Subcutaneous adipose tissue (tissue), 4 donors: ENCODE measurements around the gene IGF2. TPM values are rescaled to one million over a fixed set of nuclear protein-coding genes. Genes with fewer than 3 reads are reported as not detected.

ENCODE experiments used
- CTCF ChIP-seq: fragments of 450-650 bp; IDR thresholded peaks from one replicate; pipeline ENCODE4 v1.5.1; 2016; ENCODE audit warnings: low read depth, mild to moderate bottlenecking, control low read depth, antibody characterized with exemption, moderate library complexity
- total RNA-seq, 4 donors: library from RNA; depleted of rRNA; stranded (reverse); fragments of >200 nt; gene quantifications; one replicate each; pipeline ENCODE4 v1.1.0, GENCODE V29; 2016

IGF2 gene
- total RNA-seq, 4 donors from 2014 or later, result 21.6 to 32.8 (median 26.6) TPM

DNA sequence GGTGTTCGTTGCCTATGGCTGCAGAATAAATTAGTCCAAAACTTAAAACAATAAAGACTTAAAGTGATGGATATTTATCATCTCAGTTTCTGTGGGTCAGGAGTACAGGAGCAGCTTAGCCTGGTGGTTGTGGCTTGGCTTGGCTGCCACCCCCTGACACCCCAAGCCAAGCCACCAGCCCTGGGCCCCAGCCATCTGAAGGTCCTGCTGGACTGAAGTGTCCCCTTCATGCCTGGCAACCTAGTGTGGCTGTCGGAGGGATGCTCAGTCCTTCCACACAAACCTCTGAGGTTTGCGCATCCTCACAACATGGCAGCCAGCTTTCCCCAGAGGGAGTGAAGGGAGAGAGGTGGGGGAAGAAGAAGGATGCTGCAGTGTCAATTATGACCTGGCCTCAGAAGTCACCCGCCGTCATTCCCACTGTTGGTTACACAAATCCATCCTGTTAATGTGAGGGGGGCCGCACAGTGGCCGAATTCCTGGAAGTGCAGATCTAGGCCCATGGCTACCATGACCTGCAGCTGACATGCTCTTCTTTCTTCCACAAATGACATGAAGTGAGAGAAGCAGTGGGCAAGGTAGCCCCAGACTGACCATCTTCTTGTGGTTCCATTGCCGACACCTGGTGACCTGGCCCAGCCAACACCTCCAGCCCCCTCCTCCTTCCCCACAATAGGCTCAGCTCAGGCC, 31.1 kb downstream of the IGF2 start:
- no peak for TF ChIP-seq CTCF

DNA sequence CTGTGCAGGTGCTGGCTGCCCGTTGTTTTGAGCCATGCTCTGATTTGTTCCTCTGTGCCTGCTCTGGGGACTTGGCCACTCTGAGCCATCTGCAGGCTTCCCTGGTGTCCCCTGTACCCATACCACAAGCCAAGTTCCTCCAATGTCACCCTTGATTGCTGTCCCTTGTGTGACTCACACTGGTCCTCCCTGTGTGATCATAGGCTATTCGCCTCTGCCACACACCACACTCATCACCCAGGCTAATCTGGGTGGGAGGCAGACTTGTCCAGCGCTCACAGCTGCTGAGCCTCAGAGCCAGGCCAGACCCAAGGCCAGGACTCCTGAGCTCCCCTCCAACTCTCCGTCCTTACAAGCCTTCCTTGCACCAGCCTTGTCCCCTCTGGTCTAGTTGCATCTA, 31.7 kb downstream of the IGF2 start:
- no peak for TF ChIP-seq CTCF

GRCh38 chr11:2106583-2107209, 32.5 kb downstream of the IGF2 start:
- no peak for TF ChIP-seq CTCF

DNA sequence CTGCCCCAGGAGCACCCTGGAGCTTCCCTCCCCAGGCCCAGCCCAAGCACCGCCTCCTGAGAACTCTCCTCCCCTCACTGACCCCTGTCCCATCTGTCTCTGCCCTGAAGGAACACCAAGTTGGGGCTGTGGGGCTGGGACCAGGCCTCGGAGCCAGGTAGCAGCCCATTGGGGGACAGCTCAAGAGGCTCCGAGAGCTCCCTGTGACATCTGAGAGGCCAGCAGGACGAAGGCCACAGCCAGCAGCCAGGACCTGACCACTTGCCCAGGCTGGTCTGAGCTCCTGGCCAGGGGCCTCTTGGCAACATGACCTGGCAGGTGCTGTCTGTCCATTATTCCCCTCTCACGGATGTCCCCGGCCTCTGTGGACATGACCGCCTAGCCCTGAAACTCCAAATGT, 33.7 kb downstream of the IGF2 start:
- no peak for TF ChIP-seq CTCF

DNA sequence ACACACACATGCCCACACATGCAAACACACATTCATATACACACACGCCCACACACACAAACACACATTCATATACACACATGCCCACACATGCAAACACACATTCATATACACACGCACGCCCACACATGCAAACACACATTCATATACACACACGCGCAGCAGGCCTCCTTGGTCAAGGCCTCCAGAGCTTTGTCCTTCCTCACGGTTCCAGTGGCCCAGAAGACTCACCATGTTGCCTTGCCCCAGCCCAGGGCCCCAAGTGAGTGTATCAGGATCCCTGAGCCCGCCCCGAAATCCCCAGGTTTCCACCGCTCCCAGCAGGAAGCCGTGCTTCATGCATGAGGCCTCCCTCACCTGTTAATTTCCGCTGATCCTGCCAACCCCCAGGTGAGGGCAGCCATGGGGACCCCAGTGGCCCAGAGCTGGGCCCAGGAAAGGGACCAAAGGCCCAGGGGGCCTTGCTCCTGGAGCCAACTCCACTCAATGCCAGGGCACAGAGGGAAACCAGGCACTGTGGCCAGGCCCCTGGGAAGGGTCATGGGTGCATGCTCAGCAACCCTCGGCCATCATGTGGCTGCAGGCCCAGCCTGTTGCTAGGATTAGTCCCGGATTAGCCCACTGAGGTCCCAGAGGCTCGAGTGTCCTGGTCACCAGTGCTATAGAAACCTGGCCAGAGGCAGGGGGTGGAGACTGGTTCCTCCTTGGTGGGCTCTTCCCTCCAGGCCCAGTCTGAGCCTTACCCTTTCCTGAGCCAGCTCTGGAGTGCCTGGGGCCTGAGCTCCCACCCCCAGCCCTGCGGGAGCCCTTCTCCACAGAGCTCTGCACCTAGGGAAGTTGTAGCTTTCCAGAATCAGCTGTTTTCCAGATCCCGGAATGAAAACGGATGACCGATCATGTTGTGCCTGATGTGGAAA, 34.4 kb downstream of the IGF2 start:
- no peak for TF ChIP-seq CTCF

DNA sequence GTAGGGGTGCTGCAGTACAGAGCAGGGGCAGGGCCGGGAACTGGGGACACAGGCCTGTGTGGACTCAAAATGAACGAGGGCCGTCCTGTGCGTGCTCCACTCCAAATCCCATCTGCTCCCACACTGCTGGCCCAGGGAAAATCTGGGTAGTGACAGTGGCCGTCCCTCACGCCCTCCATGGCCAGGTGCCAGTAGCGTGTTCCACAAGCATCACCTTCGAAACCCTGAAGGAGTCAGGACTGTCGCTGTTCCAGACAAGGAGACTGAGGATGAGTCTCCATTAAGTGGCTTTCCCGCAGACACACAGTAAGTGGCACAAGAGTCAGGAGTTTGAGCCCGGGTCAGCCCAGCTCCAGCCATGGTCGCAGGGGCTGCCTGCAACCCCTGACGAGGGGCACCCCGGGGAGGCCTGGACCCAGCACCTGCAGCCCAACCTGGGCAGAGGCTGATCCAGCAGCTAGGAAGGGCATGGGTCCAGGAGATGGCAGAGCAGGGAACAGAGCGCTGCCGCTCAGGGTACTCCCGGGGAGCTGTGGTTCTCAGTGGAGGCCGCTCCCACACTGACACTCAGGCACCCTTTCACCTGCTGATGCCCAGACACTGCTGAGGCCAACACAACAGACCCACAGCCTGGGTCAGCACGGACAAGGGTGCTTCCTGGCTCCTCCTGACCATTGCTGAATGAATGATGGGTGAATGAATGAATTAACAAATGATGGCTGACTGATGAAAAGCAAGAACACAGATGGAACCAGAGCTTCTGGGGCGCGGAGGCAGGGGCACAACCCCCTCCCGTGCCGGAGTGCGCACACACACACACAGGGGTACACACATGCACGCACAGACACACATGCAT, 35.3 kb downstream of the IGF2 start:
- TF ChIP-seq CTCF, result no peak
